Kidney epithelial cell (primary cell): ENCODE results near the gene ZNF358. TPM values are rescaled to one million over a fixed set of nuclear protein-coding genes. Genes with fewer than 3 reads are reported as not detected.
"Not testable (repeated sequence)": the region's sequence is repeated elsewhere in the genome, so short reads cannot be mapped to it uniquely, and the experiment has no call there.

Source experiments
- DNase-seq: peaks from one replicate; pipeline ENCODE4 v3.0.0-alpha.2; 2010; ENCODE audit warnings: low read depth
- H3K27me3 ChIP-seq: 2 replicates; pipeline ENCODE4 v1.6.0; 2011; ENCODE audit warnings: low read length; ENCODE audit not compliant: control insufficient read depth, insufficient read depth
- H3K36me3 ChIP-seq: 2 replicates; pipeline ENCODE4 v1.5.1; 2011; ENCODE audit warnings: low read length; ENCODE audit not compliant: control insufficient read depth, insufficient read depth
- H3K4me3 ChIP-seq: 2 replicates; pipeline ENCODE4 v1.5.1; 2011; ENCODE audit warnings: low read depth, mild to moderate bottlenecking, control low read depth, low read length
- total RNA-seq: library from RNA; depleted of rRNA; stranded (reverse); fragments of >200 nt; gene quantifications from 2 replicates; pipeline ENCODE4 v1.2.3, GENCODE V29; 2015
- TF ChIP-seq, protein P1 (sequence below): IDR thresholded peaks from 2 replicates; pipeline ENCODE4 v1.5.1; 2011; ENCODE audit warnings: mild to moderate bottlenecking, moderate library complexity, low read length, control low read depth, inconsistent platforms; ENCODE audit not compliant: insufficient read depth, poor library complexity, severe bottlenecking

ZNF358 gene
- total RNA-seq, 1 donor from 2014 or later, result 67.4 TPM

DNA sequence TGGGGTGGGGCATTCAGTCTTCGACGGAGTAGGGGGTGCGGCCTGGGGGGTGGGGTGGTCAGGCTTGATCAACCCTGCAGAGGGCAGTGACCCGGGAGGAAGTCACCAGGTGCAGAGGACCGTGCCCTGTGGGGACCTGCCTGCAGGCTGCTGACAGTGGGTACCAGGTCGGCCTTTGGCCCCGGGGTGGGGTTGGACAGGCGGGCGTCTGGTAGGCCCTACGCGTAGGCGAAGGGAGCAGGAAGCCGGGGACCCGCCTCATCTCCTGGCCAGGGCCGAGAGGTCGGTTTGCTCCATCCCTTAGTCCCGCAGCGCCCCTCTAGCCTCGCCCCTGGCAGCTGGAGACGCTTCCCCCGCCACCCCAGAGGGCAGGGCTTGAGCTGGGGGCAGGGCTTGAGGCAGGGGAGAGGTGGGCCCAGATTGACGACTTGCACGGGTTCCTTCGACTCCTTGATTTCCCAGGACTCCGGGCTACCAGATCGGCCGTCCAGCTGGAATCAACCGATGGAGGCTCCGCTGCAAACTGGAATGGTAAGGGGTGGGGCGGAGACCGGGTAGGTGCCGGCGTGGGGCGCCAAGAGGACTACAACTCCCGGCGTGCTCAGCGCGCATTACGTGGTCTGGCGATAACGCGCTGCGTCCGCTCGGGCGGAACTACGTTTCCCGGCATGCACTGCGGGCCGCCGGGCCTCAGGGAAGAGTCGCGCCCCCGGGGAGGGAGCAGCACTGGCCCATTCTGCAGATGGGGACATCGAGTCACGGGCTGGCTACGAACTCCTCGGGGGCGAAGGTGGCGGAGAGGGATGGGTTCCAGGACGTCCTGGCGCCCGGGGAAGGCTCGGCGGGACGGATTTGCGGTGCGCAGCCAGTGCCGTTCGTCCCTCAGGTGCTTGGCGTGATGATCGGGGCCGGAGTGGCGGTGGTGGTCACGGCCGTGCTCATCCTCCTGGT is 19.4 kb downstream of the ZNF358 start, which contains the start of gene PNPLA6:
PNPLA6 (plus strand) TSS at position 671 of the 951 bp plus-strand sequence; CDS start at position 743, 72 bp downstream.
- Histone ChIP-seq H3K4me3 (peak within 1 kb of the TSS; percentile 83), H3K27me3 (no peaks in the 10 kb centered on the region), H3K36me3 (no peaks in the 10 kb centered on the region)
- no peak for DNase-seq
- TF ChIP-seq, protein P1, sequence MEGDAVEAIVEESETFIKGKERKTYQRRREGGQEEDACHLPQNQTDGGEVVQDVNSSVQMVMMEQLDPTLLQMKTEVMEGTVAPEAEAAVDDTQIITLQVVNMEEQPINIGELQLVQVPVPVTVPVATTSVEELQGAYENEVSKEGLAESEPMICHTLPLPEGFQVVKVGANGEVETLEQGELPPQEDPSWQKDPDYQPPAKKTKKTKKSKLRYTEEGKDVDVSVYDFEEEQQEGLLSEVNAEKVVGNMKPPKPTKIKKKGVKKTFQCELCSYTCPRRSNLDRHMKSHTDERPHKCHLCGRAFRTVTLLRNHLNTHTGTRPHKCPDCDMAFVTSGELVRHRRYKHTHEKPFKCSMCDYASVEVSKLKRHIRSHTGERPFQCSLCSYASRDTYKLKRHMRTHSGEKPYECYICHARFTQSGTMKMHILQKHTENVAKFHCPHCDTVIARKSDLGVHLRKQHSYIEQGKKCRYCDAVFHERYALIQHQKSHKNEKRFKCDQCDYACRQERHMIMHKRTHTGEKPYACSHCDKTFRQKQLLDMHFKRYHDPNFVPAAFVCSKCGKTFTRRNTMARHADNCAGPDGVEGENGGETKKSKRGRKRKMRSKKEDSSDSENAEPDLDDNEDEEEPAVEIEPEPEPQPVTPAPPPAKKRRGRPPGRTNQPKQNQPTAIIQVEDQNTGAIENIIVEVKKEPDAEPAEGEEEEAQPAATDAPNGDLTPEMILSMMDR, result no peak

DNA sequence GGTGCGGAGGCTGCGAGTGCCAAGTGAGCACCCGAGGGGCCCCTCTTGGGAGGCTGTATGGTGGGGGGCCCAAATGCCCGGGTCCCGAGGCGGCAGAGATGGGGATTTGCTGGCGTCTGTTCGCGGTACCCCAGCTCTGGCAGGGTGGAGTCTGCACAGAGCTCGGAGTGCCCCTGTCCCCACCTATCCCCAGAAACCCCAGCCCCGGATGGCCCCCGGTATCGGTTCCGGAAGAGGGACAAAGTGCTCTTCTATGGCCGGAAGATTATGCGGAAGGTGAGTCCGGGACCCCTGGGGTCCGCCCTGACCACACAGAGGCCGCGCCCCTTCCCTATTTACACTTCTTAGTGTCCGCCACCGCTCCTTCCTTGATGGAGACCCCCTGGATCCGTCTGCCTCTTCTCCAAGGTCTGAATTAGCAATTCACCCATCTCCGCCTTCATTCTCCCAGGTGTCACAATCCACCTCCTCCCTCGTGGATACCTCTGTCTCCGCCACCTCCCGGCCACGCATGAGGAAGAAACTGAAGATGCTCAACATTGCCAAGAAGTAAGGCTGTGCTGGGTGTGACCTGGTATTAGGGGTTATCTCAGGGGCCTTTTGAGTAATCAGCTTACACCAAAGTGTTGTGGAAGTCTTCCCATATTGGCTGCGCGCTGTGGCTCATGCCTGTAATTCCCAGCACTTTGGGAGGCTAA is 20.2 kb downstream of the ZNF358 start:
- H3K27me3 ChIP-seq, result no peaks in the 10 kb centered on the region
- H3K4me3 ChIP-seq, result peak overlapping the region; percentile 83
- no peak for DNase-seq
- peaks cover 2% of the 10 kb centered on the region for H3K36me3 ChIP-seq
- TF ChIP-seq, protein P1, result no peak

DNA sequence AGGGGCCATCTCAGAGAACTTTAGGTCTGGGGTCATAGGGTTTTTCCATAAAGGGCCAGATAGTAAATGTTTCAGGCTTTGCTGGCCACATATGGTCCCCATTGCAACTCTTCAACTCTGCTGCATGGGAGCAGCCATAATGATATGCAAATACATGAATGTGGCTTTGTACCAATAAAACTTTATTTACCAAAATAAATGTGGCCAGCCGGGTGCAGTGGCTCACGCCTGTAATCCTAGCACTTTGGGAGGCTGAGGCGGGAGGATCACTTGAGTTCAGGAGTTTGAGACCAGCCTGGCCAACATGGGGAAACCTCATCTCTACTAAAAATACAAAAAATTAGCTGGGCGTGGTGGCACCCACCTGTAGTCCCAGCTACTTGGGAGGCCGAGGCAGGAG is 23.1 kb downstream of the ZNF358 start:
- H3K27me3 ChIP-seq, DNase-seq, H3K4me3 ChIP-seq, H3K36me3 ChIP-seq: not testable (repeated sequence)

DNA sequence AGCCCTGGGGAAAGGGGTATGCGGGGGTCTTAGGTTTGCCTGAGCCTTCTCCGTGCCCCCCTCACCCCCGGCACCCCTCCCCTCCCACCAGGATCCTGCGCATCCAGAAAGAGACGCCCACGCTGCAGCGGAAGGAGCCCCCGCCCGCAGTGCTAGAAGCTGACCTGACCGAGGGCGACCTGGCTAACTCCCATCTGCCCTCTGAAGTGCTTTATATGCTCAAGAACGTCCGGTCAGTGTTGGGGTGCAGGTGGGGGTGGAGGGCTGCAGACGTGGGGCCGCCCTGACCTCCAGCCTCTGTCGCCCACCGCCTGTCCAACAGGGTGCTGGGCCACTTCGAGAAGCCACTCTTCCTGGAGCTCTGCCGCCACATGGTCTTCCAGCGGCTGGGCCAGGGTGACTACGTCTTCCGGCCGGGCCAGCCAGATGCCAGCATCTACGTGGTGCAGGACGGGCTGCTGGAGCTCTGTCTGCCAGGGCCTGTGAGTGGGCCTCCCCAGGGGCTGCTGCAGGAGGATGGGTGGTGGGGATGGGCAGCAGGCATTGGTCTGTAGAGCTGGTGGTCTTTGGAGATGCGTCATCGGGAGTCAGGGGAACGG is 24.0 kb downstream of the ZNF358 start:
- TF ChIP-seq, protein P1, result no peak
- H3K4me3 ChIP-seq, result no peak overlapping the region
- peaks cover 9% of the 10 kb centered on the region for H3K36me3 ChIP-seq
- no peaks in the 10 kb centered on the region for H3K27me3 ChIP-seq
- no peak for DNase-seq

DNA sequence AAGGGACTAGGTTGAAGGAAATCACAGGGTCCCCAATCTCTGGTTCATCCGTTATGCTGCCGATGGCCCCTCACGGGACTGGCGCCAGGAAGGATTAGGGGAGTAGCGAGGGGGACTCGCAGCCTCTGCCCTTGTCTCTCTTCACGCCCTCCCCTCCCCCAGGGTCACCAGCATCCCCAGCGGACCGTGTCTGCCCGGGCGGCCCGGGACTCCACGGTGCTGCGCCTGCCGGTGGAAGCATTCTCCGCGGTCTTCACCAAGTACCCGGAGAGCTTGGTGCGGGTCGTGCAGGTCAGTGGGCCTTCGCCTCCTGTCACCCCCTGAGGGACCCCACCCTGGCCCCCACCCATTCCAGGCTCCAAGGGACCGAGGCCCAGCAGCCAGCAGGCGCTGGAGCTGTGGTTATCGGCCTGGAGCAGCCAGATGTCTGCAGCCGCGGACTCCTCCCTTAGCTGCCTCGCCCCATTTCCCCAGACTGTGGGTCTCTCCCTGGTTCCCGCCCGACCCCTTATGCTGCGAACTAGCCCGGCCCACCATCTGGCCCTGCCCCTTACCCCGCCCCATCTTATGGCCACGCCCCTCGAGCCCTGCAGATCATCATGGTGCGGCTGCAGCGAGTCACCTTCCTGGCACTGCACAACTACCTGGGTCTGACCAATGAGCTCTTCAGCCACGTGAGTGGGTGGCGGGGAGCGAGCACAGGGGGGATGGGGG is 25.0 kb downstream of the ZNF358 start:
- Histone ChIP-seq H3K4me3 (no peak overlapping the region), H3K36me3 (peaks cover 9% of the 10 kb centered on the region), H3K27me3 (no peaks in the 10 kb centered on the region)
- TF ChIP-seq, protein P1, result no peak
- DNase-seq, result no peak
